Measurements from ENCODE around the gene BRI3.

GRCh38 chr7:98278408-98278807, 3.1 kb upstream of the BRI3 start:
- TF ChIP-seq CTCF (IDR thresholded peaks at IDR 0.05) (no peak), POLR2A (IDR thresholded peaks at IDR 0.05) (no peak)
